A673 (cell line): ENCODE measurements around the gene PIK3R1.

Experiments
- EZH2 ChIP-seq: fragments of 200-600 bp; sonication (generic); IDR thresholded peaks from 2 replicates; pipeline ENCODE4 v1.6.1; 2017; ENCODE audit warnings: borderline replicate concordance, low read depth, mild to moderate bottlenecking, mixed read lengths, antibody characterized with exemption, low read length; ENCODE audit not compliant: poor library complexity, severe bottlenecking
- TF ChIP-seq, protein P1 (sequence below): fragments of 300-800, 200-600 bp; sonication (generic); conservative IDR thresholded peaks from 2 replicates; pipeline ENCODE4 v1.5.1; 2017; ENCODE audit warnings: low read depth, mild to moderate bottlenecking, antibody characterized with exemption, low read length, moderate library complexity, mixed read lengths

DNA sequence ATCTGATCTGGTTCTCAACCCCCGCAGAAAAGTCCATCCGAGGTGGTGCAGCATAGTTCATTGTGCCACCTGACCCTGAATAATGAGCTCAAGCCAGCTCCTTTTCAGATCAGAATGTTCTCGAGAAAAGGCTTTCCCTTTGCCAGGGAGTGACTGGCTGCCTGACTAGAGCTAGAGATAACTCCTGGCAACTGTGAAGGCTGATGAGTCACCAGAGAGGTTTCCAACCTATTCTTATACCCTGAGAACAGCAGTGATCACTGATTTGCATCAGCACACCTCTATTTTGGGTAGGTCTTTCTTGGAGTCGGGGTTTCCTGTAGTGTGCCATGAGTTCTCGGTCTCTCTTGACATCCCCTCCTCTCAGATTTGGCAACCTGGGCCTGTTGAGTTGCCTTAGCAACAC, 127.9 kb downstream of the PIK3R1 start:
- TF ChIP-seq, protein P1, sequence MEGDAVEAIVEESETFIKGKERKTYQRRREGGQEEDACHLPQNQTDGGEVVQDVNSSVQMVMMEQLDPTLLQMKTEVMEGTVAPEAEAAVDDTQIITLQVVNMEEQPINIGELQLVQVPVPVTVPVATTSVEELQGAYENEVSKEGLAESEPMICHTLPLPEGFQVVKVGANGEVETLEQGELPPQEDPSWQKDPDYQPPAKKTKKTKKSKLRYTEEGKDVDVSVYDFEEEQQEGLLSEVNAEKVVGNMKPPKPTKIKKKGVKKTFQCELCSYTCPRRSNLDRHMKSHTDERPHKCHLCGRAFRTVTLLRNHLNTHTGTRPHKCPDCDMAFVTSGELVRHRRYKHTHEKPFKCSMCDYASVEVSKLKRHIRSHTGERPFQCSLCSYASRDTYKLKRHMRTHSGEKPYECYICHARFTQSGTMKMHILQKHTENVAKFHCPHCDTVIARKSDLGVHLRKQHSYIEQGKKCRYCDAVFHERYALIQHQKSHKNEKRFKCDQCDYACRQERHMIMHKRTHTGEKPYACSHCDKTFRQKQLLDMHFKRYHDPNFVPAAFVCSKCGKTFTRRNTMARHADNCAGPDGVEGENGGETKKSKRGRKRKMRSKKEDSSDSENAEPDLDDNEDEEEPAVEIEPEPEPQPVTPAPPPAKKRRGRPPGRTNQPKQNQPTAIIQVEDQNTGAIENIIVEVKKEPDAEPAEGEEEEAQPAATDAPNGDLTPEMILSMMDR = no peak
- no peak for TF ChIP-seq EZH2
